HEK293 (cell line): ENCODE results near the gene HS3ST1.

ENCODE experiments used
- CTCF ChIP-seq: fragments of 450-650 bp; formaldehyde crosslinking; IDR thresholded peaks from 2 replicates; pipeline ENCODE4 v1.5.1; 2016; ENCODE audit warnings: missing biosample characterization, missing genetic modification characterization
- ZNF184 ChIP-seq: fragments of 450-650 bp; IDR thresholded peaks from 2 replicates; pipeline ENCODE4 v1.5.1; 2018; ENCODE audit warnings: missing biosample characterization, mild to moderate bottlenecking, missing genetic modification characterization
- ZNF202 ChIP-seq: fragments of 450-650 bp; formaldehyde crosslinking; IDR thresholded peaks from 2 replicates; pipeline ENCODE4 v1.5.1; 2016; ENCODE audit warnings: missing biosample characterization, missing genetic modification characterization, borderline replicate concordance
- ZNF792 ChIP-seq: fragments of 450-650 bp; formaldehyde crosslinking; IDR thresholded peaks from 2 replicates; pipeline ENCODE4 v1.5.1; 2016; ENCODE audit warnings: missing biosample characterization, missing genetic modification characterization

GRCh38 chr4:11359591-11359990 is 69.1 kb downstream of the HS3ST1 start:
- TF ChIP-seq ZNF792 (tag by site-specific recombination) (no peak), CTCF (no peak), ZNF202 (tag by site-specific recombination) (no peak), ZNF184 (tag by site-specific recombination) (no peak)
